Activated CD4-positive, CD25-positive, alpha-beta regulatory T cell treated with anti-CD3 and anti-CD28 coated beads, Interleukin-2, amount 50 U/mL, for 24 hours (primary cell): ENCODE measurements around the gene ARAP1.

Source experiments
- ATAC-seq, 2 donors: fragments of 150-1000 bp; cut with Tn5 transposase; one replicate each; pipeline ENCODE4 v1.10.0; 2021; ENCODE audit warnings: mild to moderate bottlenecking in 1 of 2, moderate library complexity in 1 of 2

The ARAP1 gene

DNA sequence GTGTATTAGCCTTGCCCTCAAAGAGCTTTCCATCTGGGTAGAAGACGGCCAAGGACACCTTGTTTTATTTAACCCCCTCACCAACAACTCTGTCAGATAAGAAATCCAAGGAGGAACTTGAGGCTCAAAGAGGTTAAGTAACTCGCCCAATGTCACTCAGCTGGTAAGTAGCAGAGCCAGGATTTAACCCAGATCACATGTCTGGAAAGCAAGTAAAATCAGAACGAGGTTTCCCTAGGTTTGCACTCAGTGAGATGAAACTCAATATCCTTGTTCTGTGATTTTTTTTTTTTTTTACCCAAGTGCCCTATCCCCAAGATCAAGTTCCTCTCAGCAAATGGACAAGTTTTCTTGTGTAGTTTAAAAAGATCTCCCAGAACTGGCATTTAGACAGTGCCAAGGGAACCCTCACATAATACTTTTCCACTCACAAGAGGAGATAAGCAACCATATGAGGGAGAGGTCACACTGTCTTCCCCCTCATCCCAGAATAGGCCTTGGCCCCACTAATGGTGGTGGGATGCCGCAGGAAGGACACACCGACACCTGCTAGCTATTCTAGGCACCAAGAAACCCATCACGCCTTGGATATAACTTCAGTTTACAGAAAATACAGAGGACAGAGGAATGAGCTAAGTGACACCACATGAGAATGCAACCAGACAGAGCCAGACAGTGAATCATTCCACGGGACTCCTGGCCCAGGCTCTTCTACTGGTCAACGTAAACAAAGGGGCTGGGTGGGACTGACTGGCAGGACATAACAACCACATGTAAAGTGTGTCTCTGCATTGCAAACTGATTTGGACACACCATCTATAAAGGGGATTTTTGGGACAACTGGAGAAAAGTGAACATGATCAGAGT, 8.6 kb upstream of the ARAP1 start:
- no peak for ATAC-seq

DNA sequence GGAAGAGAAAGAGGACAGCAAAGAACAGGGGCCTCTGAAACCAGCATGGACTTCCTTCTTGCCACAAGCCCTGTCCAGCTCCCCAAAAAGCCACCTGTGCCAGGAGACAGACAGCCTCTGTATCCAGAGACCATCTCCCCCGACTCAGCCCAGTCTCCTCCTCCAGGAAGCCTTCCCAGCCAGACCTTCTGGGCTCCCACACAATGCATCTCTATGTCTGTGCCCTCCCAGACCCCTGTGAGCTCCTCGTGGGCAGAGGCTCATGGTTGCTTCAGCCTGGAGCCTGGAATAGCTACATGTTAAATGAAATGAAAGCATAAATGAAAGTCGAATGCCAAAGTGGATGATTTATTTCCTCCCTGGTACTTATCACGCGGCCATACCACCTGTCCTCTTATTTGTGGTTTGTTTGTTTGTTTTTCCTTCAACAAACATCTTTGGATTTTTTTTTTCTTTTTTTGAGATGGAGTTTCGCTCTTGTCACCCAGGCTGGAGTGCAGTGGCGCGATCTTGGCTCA, 7.3 kb upstream of the ARAP1 start:
- ATAC-seq: no peak

DNA sequence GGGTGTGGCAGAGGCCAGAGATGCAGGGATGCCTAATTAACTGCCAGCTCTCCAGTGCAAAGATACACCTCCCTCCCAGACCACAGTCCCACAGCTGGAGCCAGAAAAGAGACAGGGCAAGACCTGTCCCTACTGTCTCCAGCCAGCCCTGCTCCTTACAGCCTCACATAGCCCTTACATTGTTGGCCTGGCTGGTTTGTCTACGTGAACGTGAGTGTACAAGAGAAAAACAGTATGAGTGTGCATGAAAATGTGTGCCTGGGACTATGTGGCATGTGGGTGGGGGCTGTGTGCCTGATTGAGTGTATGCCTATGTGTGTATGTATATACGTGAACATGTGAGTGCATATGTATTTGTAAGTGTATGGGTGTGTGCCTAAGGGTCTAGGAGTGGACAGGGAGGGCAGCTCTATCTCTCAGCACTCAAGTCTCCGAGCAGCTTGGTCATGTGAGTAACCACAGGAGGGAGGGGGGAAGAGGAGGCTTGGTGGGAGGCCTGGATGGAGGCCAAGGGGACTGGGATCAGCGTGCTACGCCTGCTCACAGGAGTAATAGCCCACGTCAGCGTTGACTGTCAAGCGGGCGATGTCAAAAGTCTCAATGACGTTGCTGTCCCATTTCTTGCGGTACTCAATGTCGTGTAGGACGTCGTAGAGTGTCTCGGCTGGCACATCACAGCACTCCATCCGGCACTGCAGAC, 6.6 kb upstream of the ARAP1 start:
- ATAC-seq: no peak

DNA sequence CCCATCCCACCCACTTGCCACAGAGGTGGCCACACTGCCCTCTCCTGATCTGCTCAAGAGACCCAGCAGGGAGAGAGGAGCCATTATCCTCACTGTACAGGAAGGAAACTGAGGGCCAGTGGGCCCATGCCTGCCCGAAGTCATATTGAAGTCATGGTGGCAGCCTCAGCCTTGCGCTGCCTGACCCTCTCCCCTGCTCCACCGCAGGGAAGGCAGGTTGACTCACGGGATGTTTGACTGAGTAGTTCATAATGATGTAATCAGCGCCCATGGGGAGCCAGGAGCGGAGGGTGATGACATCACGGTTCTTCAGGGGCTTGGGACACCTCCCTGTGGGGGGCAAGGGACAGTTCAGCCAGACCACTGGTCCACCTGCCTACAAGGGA, 6.1 kb upstream of the ARAP1 start:
- ATAC-seq: no peak

DNA sequence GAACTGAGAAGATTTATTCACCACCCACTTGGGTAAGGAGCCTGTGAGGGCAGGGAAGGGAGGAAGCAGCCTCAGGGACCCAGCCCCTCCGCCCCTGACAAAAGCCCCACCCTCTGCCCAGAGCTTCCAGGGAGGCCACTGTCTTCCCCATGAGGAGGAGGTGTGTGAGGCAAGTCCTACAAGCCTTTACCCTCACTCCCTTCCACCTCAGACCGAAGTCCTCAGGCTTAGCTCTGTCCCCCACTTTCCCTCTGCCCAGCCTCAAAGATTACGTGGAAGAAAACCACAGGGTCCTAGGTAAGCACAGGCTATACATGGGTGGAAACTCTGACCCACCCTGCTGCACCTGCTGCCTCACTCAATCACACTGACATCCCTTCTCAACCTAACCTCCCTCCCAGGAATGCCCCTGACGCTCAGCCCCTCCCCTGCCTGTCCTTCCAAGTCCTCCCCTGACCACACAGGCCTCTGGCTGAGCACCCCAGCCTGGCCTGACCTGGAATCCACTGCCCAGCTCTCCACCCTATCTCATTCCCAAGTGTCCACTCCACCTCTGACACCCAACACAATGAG, 3.6 kb upstream of the ARAP1 start:
- ATAC-seq: no peak

DNA sequence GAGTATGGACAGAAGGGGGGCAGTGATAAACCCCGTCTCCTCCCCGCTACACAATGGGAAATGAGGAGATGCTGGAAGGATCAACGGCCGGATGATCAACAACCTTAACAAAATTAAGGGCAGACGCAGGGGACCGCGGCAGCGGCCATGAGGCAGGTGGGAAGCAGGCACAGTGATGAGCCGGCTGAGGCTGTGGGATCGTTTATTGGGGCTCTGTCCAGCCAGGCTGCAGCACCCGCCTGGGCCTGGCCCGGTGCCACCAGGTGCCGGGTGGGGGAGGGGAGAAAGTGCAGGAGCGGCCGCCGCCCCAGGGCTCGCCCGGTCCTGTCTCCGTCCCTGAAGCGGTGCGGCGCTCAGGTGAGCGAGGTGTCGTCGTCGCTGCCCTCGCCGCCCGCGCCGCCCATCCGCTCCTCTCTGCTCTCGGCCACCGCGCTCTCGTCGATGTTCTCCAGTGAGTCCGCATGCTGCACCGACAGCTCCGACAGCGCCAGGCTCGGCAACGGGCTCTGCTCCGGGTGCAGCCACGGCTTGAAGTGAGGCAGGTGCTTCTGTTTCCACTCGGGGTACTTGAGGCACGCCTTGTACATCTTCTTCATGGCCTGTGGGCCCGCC, 2.4 kb upstream of the ARAP1 start:
- ATAC-seq: no peak

DNA sequence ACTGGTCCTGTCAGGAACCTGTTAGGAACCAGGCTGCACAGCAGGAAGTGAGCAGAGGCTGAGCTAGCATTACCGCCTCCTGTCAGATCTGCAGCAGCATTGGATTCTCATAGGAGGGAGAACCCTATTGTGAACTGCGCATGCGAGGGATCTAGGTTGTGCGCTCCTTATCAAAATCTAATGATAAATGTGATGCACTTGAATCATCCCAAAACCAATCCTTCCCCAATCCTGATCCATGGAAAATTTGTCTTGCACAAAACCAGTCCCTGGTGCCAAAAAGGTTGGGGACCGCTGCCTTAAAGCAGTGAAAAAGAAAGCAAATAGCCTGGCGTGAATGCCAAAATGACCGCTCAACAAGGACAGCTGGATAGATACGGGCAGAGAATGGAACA, 1.9 kb upstream of the ARAP1 start:
- ATAC-seq: no peak

DNA sequence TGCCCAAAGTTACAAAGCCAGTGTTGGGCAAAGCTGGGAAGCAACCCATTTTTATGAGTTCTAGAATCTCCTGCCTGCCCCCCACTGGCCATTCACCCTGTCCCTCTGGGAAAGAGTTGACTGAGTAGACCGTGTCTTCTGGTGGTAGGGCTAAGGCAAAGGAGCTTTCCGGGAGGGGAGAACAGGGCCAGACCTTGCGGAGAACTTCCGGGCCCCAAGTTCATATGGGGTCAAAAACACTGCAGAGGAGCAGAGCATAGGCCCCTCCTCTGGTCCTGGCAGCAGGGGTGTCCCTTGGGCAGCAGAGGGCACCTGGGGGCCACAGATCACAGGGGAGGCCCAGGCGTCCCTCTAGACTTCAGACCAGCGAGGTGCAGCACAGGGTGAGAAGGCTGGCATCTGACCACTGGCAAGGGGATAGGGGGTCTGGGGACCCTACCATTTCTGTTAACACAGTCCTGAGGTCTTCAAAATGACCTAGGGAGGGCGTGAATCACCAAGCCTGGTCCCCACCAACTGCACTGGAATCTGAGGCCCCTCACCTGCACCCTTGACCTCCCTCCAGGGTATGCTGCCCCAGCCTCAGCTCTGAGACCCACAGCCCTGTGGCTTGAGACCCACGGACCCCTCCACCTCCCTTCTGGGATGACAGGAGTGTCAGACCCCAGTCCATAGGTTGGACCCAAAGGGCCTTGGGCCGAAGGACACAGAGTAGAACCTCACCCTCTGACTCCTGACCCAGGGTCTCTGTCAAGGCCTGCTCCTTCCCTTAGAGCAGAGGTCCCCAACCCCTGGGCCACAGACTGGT, 1.3 kb upstream of the ARAP1 start:
- ATAC-seq: no peak

DNA sequence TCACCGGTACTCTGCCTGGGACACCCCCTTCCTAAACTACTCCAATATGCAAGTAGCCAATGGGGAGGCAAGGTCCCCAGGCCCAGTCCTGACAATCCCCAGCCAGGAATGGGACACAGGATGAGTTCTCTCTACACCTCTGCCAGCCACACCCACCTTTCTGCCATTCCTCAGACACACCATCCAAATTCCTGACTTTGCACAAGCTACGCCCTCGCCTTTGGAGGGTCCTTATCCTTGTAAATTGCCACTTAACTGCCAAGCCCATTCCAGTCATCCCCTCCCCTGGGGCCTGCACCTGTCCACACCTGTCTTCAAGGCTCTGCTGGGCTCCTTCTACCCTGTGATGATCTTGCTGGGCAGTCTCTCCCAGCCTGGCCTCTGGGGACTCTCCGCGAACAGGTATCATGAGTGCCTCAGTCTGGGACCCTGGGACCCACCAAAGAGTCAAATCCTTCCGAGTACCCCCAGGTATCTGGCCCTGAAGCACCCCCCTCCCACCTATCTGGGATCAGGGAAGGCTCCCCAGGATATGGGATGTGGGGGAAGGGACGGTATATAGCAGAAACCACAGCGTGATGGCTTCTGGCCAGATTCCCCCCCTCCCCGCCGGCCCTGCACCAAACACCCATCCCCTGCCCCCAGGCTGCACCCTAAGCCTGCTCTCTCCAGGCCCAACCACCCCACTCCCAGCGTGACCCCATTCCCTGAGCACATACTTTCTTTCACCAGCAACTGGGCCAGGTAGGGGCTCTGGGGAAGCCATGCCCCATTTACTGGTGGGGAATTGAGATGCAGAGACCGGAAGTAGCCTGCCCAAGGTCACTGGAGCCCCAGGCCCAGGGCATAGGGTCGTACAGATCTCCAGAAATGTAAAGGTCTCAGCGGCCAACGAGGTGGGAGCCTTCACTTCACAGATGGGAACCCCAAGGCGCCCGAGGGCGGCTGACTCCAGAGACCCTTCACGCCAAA, 806 bp downstream of the ARAP1 start:
- no peak for ATAC-seq

DNA sequence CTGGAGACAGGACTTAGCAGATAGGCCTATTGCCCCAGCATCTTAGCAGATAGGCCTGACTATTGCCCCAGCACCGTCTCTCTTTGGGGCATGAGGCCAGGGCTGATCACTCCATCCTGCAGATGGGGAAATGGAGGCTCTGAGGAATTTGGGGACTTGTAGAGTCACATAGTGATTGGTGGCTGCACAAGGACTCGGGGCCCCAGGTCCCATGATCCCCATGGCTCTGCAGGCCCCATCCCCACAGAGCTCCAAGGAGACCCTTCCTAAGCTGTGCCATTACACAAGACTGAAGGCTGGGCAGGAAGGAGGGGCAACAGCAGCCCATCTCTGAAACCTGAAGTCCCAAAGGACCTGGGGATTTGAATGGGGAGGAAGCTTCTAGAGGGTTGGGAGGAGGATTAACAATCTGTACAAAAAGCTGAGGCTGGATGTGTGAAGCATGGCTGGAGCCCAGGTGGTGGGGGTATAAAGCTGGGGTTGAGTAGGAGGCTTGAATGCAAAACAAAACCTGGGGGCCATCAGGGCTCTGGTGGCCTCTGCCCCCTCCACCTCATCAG, 1.6 kb downstream of the ARAP1 start:
- no peak for ATAC-seq

DNA sequence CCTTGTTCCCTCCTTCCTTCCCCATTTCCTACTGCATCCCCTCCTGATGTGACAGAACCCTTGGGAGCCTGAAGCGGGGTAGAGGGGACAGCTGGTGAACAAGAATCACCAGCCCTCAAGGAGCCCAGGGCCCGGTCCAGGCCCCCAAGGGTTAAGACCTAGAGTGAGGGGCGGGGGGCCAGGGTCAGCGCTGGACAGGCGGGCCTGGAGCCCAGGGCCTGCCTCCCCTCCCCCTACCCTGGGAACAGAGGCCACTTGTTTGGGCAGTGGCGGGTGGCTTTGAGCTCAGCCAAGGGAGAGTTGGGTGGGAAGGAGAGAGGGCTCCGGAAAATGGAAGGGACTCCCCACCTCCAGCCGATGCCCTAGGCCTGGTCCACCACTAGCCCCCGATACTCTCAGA, 2.1 kb downstream of the ARAP1 start:
- no peak for ATAC-seq

DNA sequence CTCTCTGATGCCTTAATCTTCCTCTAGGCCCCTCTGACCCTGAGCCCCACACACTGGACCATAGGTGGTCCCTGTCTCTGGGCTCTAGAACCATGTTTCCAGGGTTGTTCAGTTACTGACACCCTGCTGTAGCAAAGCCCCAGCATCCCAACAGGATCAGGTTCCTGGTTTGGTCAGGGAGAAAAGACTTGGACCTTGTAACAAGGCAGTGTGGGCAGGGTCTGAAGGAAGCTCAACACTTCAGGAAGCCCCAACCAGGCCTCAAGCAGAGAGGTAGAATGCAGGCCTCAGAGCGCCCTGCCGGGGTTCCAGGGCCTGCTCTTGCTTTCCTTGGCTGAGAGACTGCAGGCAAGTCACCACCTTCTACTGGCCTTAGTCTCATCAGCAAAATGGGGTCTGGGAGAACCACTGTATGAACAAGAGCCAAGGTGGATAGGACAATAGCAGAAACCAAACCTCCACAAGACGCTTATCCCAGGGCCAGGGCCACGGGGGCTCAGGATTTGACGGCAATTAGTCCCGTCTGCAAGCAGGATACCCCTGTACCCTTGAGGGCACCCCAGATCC, 4.8 kb downstream of the ARAP1 start:
- no peak for ATAC-seq

DNA sequence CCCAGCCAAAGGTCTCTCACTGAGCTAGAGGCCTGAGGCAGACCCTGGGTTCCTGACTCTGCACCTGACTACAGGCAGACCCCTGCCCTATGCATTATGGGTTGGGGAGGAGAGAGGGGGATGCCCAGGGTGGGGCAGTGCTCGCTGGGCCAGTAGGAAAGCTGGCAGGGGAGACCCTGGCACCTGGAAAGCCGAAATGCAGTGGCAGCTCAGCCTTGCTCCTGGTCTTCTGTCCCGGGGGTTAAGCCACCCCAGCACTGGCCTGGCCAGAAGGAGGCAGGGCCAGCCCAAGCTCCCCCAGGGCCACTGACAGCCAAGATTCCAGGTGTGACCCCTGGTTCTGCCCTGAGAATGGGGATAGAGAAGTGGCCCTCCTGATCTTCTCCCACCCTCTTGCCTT, 5.4 kb downstream of the ARAP1 start:
- no peak for ATAC-seq

DNA sequence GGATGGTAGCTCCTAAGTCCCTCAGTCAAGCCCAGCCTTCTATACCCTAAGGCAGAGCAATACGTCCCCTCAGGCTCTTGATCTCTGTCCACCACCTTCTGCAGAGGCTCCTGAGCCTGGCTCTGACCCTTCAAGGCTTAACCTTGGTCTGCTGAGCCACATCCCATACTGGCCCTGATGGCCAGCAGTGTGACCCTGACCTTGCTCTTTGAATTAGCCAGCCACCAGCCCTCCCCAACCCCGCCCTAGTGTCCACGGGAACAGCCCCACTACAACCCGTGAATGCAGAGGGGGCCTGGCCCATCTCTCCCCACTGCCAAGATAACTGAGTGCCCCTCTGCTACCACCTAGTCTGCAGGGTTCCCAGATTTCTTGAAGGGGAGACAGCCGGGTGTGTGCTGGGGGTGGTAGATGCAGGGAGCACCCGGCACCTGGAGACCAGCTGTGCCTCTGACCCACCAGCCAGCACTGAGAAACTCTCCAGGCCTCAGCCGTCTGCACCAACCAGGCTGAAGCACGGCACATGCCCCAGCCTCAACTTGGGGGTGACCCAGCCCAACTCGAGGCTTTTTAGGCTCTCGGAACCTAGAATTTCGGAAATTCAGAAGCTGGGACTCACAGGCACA, 6.2 kb downstream of the ARAP1 start:
- ATAC-seq: no peak

DNA sequence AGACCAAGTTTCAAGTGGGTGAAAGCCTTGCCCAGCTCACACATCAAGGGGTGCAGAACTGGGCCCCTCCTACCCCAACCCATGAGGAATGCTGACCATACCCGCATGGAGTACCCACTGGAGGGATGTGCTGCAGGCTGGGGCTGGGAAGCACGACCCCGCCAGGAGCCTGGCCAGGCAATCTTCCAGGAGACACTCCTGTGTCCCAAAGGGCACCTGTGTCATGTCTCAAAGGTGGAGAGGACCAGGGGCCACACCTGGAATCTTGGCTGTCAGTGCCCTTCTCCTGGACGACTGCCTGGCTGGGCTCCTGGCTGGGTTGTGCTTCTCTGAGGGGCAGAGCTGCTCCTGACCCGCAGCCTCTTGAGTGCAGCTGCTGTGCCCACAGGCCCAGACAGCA, 6.7 kb downstream of the ARAP1 start:
- no peak for ATAC-seq

DNA sequence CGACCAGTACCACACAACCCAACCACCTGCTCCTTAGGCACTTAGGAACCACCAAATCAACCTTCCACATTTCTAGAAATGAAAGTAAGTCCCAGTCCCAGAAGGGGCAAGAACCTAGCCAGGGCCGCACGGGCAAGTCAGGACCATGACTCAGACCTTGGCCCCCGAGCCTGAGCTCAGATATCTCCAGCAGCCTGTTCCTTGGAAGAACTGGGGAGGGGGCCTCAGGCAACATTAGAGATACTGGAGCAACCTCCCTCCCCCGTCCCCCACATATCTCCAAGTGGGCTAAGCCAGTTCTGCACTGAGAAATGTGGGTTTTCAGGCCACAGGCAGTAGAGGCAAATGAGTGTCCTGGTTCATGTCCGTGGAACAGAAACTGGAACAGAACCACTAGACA, 7.7 kb downstream of the ARAP1 start:
- no peak for ATAC-seq

DNA sequence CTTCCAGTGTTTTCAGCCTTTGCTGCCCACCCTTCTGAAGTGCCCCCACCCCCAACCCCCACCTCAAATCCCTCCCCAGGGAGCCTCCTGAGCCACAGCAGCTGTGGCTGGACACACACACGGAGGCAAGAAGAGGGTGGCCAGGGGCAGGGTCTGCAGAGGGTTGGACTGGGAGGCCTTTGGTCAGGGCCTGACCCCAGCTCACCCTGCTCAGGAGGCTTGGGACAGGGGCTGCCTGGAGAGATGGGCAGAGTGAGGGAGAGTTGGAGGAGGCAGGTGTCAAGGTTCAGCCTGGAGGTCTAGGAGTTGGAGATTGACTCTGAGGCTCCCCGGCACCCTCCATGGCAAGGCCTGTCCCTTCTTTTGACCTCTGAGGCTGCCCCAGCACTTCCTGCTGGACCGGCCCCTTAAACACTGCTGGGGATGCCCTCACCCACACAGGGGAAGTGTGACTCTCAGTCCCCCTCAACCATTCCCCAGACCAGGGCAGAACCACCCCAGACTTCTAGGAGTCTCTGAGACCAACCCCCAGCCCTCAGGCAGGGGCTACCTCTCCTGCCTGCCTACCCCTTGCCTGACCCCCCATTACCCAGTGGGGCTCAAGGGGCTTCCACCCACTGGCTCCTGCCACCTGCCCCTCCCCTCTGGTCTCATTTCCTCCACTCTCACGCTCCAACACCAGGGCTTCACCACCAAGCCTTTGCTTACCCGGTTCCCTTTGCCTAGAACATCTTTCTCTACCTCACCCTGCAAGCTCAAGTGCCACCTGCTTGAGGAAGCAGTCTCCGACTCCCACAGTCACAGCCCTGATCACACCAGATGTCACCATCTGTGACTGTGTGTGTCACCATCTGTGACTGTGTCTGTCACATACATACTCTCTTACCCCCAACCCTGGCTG, 8.6 kb downstream of the ARAP1 start:
- ATAC-seq: peak; percentile 67 to 69

DNA sequence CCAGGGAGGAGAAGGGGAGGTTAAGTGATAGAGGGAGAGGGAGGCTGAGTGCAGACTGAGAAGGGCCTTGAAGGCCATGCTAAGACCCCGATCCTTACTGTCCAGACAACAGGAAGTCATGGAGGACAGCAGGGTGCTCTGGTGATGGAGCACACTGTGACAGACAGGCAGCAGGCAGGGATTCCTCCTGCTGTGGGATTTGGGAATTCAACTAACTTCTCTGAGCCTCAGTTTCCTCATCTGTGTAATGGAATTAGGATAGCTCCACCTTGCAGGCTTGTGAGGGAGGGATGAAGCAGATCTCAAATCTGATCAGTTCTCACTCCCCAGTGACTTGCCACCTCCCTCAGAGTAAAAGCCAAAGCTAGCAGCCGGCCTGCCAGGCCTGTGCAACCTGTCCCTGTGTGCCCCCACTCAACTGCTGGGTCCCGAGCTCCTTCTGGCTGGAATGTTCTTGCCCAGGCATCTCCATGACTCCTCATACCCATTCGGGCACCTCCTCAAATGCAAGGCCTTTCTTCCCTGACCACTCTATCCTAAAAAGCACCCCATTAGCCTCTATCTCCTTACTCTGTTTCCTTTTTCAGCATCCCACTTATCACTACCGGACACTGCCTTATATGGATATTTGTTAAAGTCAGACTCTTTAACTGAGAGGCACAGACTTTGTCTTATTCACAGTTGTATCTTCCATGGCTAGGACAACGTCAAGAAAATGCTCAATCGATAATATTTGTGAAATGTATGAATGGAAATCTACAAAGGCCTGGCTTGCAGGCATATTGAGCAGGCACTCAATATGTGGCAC, 9.5 kb downstream of the ARAP1 start:
- ATAC-seq: no peak
